A549 (cell line): ENCODE measurements around the gene PFKFB3. TPM values are rescaled to one million over a fixed set of nuclear protein-coding genes. Genes with fewer than 3 reads are reported as not detected.

Source experiments
- ATAC-seq, 2 experiments: fragments of 200-7000 bp in 1 of 2; fragments of >200 bp in 1 of 2; cut with Nextera tagmentation in 1 of 2; cut with Tn5 transposase in 1 of 2; 3 replicates each; pipeline versions ENCODE4 v1.8.0 to v1.9.1; 2018 to 2020; ENCODE audit warnings: mild to moderate bottlenecking in 1 of 2, moderate library complexity in 1 of 2
- CTCF ChIA-PET: fragments of 300-600 bp; sonication (Branson Sonifier 250); formaldehyde crosslinking; extraction: SDS; loops from one replicate; lab custom pipeline; 2021; ENCODE audit warnings: antibody characterized with exemption, inconsistent platforms; lab: Yijun Ruan, JAX
- POLR2A ChIA-PET: fragments of 350-600 bp; formaldehyde crosslinking; extraction: SDS; loops from one replicate; lab custom pipeline; 2021; ENCODE audit warnings: antibody characterized with exemption, inconsistent platforms; lab: Yijun Ruan, JAX
- DNase-seq, 2 experiments: peaks; one replicate each; pipeline versions ENCODE4 v3.0.0 to v3.0.0-alpha.2; 2011 to 2016; ENCODE audit warnings: low read depth in 1 of 2, low spot score in 1 of 2
- FAIRE-seq: peaks from 2 replicates; lab custom pipeline; 2011; peaks lifted over from hg19 to GRCh38; lab: Jason Lieb, UNC
- H3K27ac ChIP-seq, 2 experiments: fragments of >200 bp; sonication (Bioruptor Twin); formaldehyde crosslinking; 3 replicates each; pipeline ENCODE4 v1.5.1; 2016 to 2017
- H3K4me1 ChIP-seq: fragments of >200 bp; sonication (Bioruptor Twin); formaldehyde crosslinking; 3 replicates; pipeline ENCODE4 v1.6.1; 2016
- H3K4me2 ChIP-seq: fragments of >200 bp; sonication (Bioruptor Twin); formaldehyde crosslinking; 3 replicates; pipeline ENCODE4 v1.6.1; 2016
- H3K4me3 ChIP-seq: fragments of >200 bp; sonication (Bioruptor Twin); formaldehyde crosslinking; 3 replicates; pipeline ENCODE4 v1.5.1; 2016
- H3K9me3 ChIP-seq: fragments of >200 bp; sonication (Bioruptor Twin); formaldehyde crosslinking; 3 replicates; pipeline ENCODE4 v1.6.1; 2016
- BHLHE40 ChIP-seq: IDR thresholded peaks from 2 replicates; pipeline ENCODE4 v1.6.1; 2012; ENCODE audit warnings: low read depth, low read length, inconsistent platforms
- CEBPB ChIP-seq, 2 experiments: fragments of >200 bp in 1 of 2; sonication (Bioruptor Twin) in 1 of 2; formaldehyde crosslinking in 1 of 2; IDR thresholded peaks; 2 replicates each; pipeline ENCODE4 v1.6.1; 2012 to 2016
- CHD2 ChIP-seq: fragments of 150-350 bp; IDR thresholded peaks from 2 replicates; pipeline ENCODE4 v1.6.1; 2014; ENCODE audit warnings: low read length; ENCODE audit not compliant: partially characterized antibody
- CHD4 ChIP-seq: fragments of 200-600 bp; sonication (generic); IDR thresholded peaks from 2 replicates; pipeline ENCODE4 v1.6.1; 2016; ENCODE audit warnings: antibody characterized with exemption, mild to moderate bottlenecking, borderline replicate concordance
- FOXS1 ChIP-seq: fragments of 250-450 bp; sonication (Bioruptor Pico); IDR thresholded peaks from 2 replicates; pipeline ENCODE4 v1.5.0; 2020; ENCODE audit warnings: mild to moderate bottlenecking, moderate library complexity
- HDAC2 ChIP-seq: fragments of 200-600 bp; sonication (generic); IDR thresholded peaks from 2 replicates; pipeline ENCODE4 v1.6.1; 2016
- HOXA7 ChIP-seq: fragments of 250-450 bp; sonication (Bioruptor Pico); IDR thresholded peaks from 2 replicates; pipeline ENCODE4 v1.5.0; 2020; ENCODE audit warnings: mild to moderate bottlenecking, moderate library complexity
- KDM1A ChIP-seq: fragments of 200-600 bp; sonication (generic); IDR thresholded peaks from 2 replicates; pipeline ENCODE4 v1.6.1; 2016; ENCODE audit warnings: low read depth, mild to moderate bottlenecking
- NPAS2 ChIP-seq: fragments of 250-450 bp; sonication (Bioruptor Pico); IDR thresholded peaks from 2 replicates; pipeline ENCODE4 v1.8.0; 2022; ENCODE audit warnings: mild to moderate bottlenecking, moderate library complexity, borderline replicate concordance
- NR3C1 ChIP-seq: fragments of >200 bp; sonication (Bioruptor Twin); formaldehyde crosslinking; IDR thresholded peaks from 3 replicates; pipeline ENCODE4 v1.6.1; 2017
- PHF8 ChIP-seq: fragments of 200-600 bp; sonication (generic); IDR thresholded peaks from 2 replicates; pipeline ENCODE4 v1.6.1; 2016; ENCODE audit warnings: low read depth, mild to moderate bottlenecking, antibody characterized with exemption, moderate library complexity, borderline replicate concordance
- POLR2AphosphoS2 ChIP-seq: conservative IDR thresholded peaks from 2 replicates; pipeline ENCODE4 v1.6.1; 2012; ENCODE audit warnings: low read length, improper control_type of control experiment, inconsistent platforms
- RARB ChIP-seq: fragments of 250-450 bp; sonication (Bioruptor Pico); IDR thresholded peaks from 2 replicates; pipeline ENCODE4 v1.8.0; 2021; ENCODE audit warnings: mild to moderate bottlenecking, moderate library complexity
- SREBF2 ChIP-seq: fragments of 450-650 bp; IDR thresholded peaks from 2 replicates; pipeline ENCODE4 v1.6.1; 2014; ENCODE audit warnings: mild to moderate bottlenecking, moderate library complexity
- ZFP36 ChIP-seq: fragments of 450-650 bp; IDR thresholded peaks from 2 replicates; pipeline ENCODE4 v1.6.1; 2014; ENCODE audit warnings: borderline replicate concordance; ENCODE audit not compliant: partially characterized antibody
- WGBS: methylation state at CpG from one replicate; pipeline ENCODE4 v1.1.6; 2017; ENCODE audit errors: missing lambda C conversion rate; 5-methylcytosine and 5-hydroxymethylcytosine counted together
- polyA plus RNA-seq, 4 experiments: library from polyadenylated mRNA; depleted of rRNA in 3 of 4; stranded (reverse); fragments of >200 nt; fragmentation: RNase III in 1 of 4; extraction: RNeasy Plus Mini Kit Qiagen cat#74134 plus additional on column Dnase treatment in 1 of 4; gene quantifications; 2 replicates in 3 of 4; 3 replicates in 1 of 4; pipeline ENCODE4 v1.2.3, GENCODE V29; 2011 to 2017
- TF ChIP-seq, protein P1 (sequence below): IDR thresholded peaks from 2 replicates; pipeline ENCODE4 v1.6.1; 2012
- TF ChIP-seq, protein P2 (sequence below): IDR thresholded peaks from 2 replicates; pipeline ENCODE4 v1.6.1; 2012; ENCODE audit warnings: low read depth, borderline replicate concordance
- TF ChIP-seq, protein P3 (sequence below): fragments of 150-350 bp; IDR thresholded peaks from 2 replicates; pipeline ENCODE4 v1.6.1; 2014; ENCODE audit warnings: low read depth, mild to moderate bottlenecking, low read length

The PFKFB3 gene
- polyA plus RNA-seq, 2 of the 4 experiments (the other 2 are of a cell fraction), result 139 to 232 TPM

DNA sequence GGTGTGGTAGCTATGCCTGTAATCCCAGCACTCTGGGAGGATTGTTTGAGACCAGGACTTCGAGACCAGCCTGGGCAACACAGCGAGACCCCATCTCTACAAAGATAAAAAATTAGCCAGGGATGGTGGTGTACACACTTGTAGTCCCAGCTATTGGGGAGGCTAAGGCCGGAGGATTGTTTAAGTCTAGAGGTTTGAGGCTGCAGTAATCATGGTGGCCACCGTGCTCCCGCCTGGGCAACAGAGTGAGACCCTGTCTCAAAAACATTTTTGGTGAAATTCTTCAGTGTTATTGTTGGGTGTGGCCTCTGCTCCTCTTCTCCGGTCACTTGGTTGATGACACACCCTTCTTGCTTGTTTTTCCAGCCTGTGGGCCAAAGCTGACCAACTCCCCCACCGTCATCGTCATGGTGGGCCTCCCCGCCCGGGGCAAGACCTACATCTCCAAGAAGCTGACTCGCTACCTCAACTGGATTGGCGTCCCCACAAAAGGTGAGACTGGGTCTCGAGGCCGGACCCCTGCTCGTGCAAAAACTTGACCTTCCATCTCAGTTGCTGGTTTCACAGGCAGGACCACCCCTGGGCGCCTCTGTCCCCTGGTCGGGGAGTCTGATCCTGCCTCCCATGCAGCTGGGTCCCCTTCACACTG, 10.6 kb downstream of the PFKFB3 start:
- ChIA-PET POLR2A (interaction anchor here (1.9 kb wide), 1 partner anchor 11 kb away, joined by 19 read pairs; the partner anchor contains the start of gene PFKFB3), CTCF (interaction anchor here (0.8 to 12.6 kb wide), 6 partner anchors 9 to 193 kb away, joined by 3 to 123 read pairs (median 6); partner anchors contain the start of gene PFKFB3)
- FAIRE-seq, result no peak
- Histone ChIP-seq H3K4me1 (peaks cover 96% of the 10 kb centered on the region), H3K9me3 (no peaks in the 10 kb centered on the region), H3K27ac (peak overlapping the region; percentile 58 to 83), H3K4me3 (peak overlapping the region; percentile 16; the same call in 1 of the 3 replicates)
- 64% methylated on average over 17 of the region's 17 CpGs for WGBS
- TF ChIP-seq BHLHE40 (no peak), CHD4 (no peak), KDM1A (0 out of 2 replicates have a peak, but pooled peaks have one; percentile 32), CEBPB (IDR thresholded peaks at IDR 0.05) (no peak), HDAC2 (no peak), ZFP36 (no peak)
- TF ChIP-seq, all 56 proteins: peak for 1
- DNase-seq, result peak in 1 of 2 experiments; percentile 26
- peak overlapping the region; percentile 74 for H3K4me2 ChIP-seq
- no peak for ATAC-seq

DNA sequence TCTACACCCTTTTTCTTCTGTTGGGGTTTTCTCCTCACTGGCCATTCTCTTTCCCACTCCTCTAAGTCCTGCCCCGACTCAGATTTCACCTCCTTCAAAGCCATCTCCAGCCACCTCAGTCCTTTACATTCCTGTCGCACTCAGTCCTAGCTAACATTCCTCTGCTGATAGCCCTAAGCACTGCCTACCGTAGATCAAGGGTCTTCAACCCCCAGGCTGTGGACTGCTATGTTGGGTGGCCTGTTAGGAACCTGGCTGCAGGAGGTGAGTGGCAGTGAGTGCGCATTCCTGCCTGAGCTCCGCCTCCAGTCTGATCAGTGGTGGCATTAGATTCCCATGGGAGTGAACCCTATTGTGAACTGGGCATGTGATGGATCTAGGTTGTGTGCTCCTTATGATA, 11.2 kb downstream of the PFKFB3 start:
- CTCF ChIA-PET, result interaction anchor here (0.8 to 12.6 kb wide), 6 partner anchors 11 to 192 kb away, joined by 3 to 123 read pairs (median 8); partner anchors contain the start of gene PFKFB3
- 88% methylated on average over 5 of the region's 5 CpGs for WGBS
- peaks cover 96% of the 10 kb centered on the region for H3K4me1 ChIP-seq
- H3K27ac ChIP-seq, result peak overlapping the region; percentile 58 to 83
- peak overlapping the region; percentile 16; the same call in 1 of the 3 replicates for H3K4me3 ChIP-seq
- no peak for DNase-seq
- TF ChIP-seq, protein P1, sequence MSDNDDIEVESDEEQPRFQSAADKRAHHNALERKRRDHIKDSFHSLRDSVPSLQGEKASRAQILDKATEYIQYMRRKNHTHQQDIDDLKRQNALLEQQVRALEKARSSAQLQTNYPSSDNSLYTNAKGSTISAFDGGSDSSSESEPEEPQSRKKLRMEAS, result 0 out of 2 replicates have a peak, but pooled peaks have one; percentile 22
- TF ChIP-seq, protein P2, sequence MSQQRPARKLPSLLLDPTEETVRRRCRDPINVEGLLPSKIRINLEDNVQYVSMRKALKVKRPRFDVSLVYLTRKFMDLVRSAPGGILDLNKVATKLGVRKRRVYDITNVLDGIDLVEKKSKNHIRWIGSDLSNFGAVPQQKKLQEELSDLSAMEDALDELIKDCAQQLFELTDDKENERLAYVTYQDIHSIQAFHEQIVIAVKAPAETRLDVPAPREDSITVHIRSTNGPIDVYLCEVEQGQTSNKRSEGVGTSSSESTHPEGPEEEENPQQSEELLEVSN, result no peak
- FAIRE-seq, result no peak
- POLR2A ChIA-PET, result no interaction called here
- ATAC-seq, result no peak
- H3K4me2 ChIP-seq, result peak overlapping the region; percentile 74
- H3K9me3 ChIP-seq, result no peaks in the 10 kb centered on the region

DNA sequence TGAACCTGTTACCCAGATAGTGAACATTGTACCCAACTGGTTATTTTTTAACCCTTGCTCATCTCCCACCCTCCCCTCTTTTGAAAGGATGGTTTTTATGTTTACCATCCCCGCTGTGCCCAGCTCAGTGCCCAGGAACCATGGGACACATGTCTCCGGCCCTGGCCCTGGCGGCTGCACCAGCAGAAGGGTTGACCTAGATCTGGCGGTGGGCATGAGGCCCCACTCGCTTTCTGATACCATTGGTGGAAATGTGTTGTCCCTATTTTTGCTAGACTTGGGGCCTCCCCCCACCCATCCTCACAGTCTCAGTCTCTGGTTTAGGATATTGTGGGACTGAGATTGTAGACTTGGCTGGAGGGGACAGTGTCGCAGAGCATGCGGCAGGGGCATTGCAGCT, 11.9 kb downstream of the PFKFB3 start:
- no peak overlapping the region for H3K4me3 ChIP-seq
- TF ChIP-seq NPAS2 (CRISPR knock-in tag), result no peak
- TF ChIP-seq, protein P3, sequence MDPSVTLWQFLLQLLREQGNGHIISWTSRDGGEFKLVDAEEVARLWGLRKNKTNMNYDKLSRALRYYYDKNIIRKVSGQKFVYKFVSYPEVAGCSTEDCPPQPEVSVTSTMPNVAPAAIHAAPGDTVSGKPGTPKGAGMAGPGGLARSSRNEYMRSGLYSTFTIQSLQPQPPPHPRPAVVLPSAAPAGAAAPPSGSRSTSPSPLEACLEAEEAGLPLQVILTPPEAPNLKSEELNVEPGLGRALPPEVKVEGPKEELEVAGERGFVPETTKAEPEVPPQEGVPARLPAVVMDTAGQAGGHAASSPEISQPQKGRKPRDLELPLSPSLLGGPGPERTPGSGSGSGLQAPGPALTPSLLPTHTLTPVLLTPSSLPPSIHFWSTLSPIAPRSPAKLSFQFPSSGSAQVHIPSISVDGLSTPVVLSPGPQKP, result no peak
- no peak for TF ChIP-seq SREBF2
- TF ChIP-seq CHD2, result no peak
- no peak for TF ChIP-seq HOXA7
- no peak for TF ChIP-seq POLR2AphosphoS2
- TF ChIP-seq FOXS1 (CRISPR knock-in tag), result no peak
- TF ChIP-seq RARB (CRISPR knock-in tag), result no peak
- TF ChIP-seq NR3C1, result no peak
- no peak for TF ChIP-seq PHF8
- ATAC-seq, result no peak
- peak overlapping the region; percentile 43 to 83; a peak in 4 of 6 replicates for H3K27ac ChIP-seq
- ChIA-PET POLR2A (no interaction called here), CTCF (interaction anchor here (2.0 to 12.6 kb wide), 4 partner anchors 10 to 191 kb away, joined by 8 to 123 read pairs (median 38); partner anchors contain the start of gene PFKFB3)
- peaks cover 96% of the 10 kb centered on the region for H3K4me1 ChIP-seq
- no peaks in the 10 kb centered on the region for H3K9me3 ChIP-seq
- peak overlapping the region; percentile 74 for H3K4me2 ChIP-seq
- DNase-seq, result no peak
- WGBS, result 92% methylated on average over 7 of the region's 7 CpGs
- no peak for FAIRE-seq
